ENCODE measurements around the gene IRS2. TPM values are rescaled to one million over a fixed set of nuclear protein-coding genes. Genes with fewer than 3 reads are reported as not detected.

Gene IRS2
- total RNA-seq, 1 donor from 2014 or later = 42.4 TPM

DNA sequence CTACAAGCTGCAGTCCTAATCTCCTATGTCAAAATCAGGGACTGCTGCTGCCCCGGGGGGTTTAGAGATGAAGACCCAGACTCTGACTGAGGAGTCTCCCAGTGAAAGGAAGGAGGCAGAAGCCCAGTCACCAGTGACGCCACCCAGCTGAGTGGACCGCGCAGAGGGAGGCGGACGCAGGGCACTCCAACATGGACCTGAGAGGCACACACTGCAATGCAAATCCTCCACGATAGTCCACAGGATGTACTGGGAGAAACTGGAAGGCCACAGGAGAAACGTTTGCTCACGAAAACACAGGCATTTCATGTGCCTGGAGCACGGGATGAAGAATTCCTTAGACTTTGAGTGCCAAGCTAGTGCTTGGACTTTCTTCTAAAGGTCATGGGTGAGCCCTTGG is 58.3 kb downstream of the IRS2 start:
- Histone ChIP-seq H3K27me3 (no peaks in the 10 kb centered on the region), H3K27ac (no peak overlapping the region), H3K4me3 (no peak overlapping the region), H3K4me1 (no peaks in the 10 kb centered on the region), H3K9me3 (no peaks in the 10 kb centered on the region), H3K36me3 (no peaks in the 10 kb centered on the region)
- intact Hi-C loops (cut with DNase I) = no loop called here
- no peak for DNase-seq (ENCODE audit: low spot score in 2 of 2)
- TF ChIP-seq, protein P1, sequence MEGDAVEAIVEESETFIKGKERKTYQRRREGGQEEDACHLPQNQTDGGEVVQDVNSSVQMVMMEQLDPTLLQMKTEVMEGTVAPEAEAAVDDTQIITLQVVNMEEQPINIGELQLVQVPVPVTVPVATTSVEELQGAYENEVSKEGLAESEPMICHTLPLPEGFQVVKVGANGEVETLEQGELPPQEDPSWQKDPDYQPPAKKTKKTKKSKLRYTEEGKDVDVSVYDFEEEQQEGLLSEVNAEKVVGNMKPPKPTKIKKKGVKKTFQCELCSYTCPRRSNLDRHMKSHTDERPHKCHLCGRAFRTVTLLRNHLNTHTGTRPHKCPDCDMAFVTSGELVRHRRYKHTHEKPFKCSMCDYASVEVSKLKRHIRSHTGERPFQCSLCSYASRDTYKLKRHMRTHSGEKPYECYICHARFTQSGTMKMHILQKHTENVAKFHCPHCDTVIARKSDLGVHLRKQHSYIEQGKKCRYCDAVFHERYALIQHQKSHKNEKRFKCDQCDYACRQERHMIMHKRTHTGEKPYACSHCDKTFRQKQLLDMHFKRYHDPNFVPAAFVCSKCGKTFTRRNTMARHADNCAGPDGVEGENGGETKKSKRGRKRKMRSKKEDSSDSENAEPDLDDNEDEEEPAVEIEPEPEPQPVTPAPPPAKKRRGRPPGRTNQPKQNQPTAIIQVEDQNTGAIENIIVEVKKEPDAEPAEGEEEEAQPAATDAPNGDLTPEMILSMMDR (IDR thresholded peaks at IDR 0.05) = no peak

DNA sequence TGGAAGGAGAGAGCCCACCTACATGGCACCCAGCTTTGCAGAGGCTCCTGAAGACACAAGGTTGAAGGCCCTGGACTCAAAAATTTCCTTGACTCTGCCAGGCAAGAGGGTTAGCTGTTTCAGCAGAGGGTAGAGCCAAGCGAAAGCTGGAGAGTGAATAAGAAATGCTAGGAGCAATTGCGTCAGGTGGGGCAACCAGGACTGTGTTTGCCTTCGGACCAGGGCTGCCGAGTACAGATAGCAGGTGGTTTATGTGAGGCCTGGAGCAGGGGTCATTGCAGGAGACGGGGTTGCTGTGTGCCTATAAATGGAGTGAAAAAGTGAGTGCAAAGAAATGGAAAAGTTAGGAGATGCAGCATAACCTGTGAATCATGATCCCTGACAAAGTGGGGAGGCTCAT is 59.1 kb downstream of the IRS2 start:
- no peaks in the 10 kb centered on the region for H3K4me1 ChIP-seq
- no peaks in the 10 kb centered on the region for H3K27me3 ChIP-seq
- intact Hi-C loops (cut with DNase I) = no loop called here
- H3K9me3 ChIP-seq = no peaks in the 10 kb centered on the region
- TF ChIP-seq, protein P1 (IDR thresholded peaks at IDR 0.05) = no peak
- H3K4me3 ChIP-seq = no peak overlapping the region
- no peak overlapping the region for H3K27ac ChIP-seq
- DNase-seq (ENCODE audit: low spot score in 2 of 2) = no peak
- H3K36me3 ChIP-seq = no peaks in the 10 kb centered on the region

DNA sequence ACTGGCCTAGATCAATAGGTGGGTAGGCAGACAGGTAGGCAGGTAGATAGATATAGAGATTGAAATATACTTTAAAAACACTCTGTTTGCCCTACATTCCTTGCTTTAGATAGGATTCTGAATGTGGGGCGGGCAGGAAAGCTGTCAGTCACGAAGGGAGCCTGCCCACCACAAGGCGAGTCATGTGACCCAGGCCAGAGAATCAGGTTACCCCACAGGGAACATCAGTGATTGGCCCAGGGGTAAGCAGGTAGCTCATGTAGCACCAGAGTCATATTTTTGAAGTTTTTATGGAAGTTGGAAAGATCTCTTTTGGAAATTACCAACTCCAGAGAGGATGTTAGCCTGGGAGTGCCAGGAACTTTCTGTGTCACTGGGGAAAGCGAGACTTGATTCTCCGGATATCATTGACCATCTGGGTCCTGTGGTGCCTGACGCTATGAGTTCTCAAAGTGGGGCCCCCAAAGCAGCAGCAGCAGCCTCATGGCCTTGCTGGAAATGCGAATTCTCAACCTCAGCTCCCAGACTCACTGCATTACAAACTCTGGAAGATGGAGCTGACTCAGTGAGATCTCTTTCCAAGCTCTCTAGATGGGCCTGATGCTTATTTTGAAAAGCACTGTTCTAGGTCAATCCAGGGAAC is 60.3 kb downstream of the IRS2 start:
- Histone ChIP-seq H3K4me3 (no peak overlapping the region), H3K4me1 (no peaks in the 10 kb centered on the region), H3K27me3 (no peaks in the 10 kb centered on the region), H3K27ac (no peak overlapping the region), H3K36me3 (no peaks in the 10 kb centered on the region), H3K9me3 (no peaks in the 10 kb centered on the region)
- TF ChIP-seq, protein P1 (IDR thresholded peaks at IDR 0.05) = no peak
- no peak for DNase-seq (ENCODE audit: low spot score in 2 of 2)
- intact Hi-C loops (cut with DNase I) = no loop called here

DNA sequence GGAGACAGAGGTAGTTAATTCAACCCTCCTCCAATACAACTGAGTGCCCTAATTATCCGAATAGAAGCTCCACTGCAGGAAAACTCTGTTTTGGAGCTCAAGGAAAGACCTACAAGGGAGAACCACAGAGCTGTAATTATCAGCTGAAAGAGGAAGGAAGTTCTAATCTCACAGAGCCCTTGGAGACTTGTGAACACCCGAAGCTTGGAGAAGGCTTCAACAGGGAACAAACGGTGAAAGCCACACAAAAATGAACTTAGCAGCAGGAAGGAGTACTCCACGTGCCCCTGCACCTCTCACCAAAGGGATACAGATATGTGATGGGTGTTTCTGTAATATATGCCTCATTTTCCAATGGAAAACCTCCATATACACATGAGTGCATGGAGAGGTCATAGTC is 61.1 kb downstream of the IRS2 start:
- no peak overlapping the region for H3K4me3 ChIP-seq
- no peak overlapping the region for H3K27ac ChIP-seq
- no peaks in the 10 kb centered on the region for H3K36me3 ChIP-seq
- DNase-seq (ENCODE audit: low spot score in 2 of 2) = no peak
- no peaks in the 10 kb centered on the region for H3K4me1 ChIP-seq
- H3K27me3 ChIP-seq = no peaks in the 10 kb centered on the region
- TF ChIP-seq, protein P1 (IDR thresholded peaks at IDR 0.05) = no peak
- no peaks in the 10 kb centered on the region for H3K9me3 ChIP-seq
- intact Hi-C loops (cut with DNase I) = no loop called here

DNA sequence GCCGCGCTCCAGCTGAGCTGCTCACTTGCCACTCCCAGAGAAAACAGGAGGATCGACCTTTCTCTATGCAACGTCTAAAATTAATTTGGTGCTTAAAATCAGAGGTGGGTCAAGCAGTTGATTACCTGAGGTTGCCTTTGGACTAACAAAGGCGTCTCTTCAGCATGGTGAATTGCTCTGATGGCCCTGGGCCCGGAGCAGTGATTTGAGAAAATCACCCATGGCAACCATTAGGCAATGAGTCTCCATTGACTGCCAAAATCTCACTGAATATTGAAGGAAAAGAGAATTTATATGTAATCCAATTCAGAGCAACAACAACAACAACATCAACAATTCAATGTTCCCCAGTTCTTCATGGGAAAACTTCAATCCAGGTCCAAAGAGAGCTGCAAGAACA is 61.8 kb downstream of the IRS2 start:
- H3K9me3 ChIP-seq = no peaks in the 10 kb centered on the region
- H3K36me3 ChIP-seq = no peaks in the 10 kb centered on the region
- TF ChIP-seq, protein P1 (IDR thresholded peaks at IDR 0.05) = no peak
- H3K4me3 ChIP-seq = no peak overlapping the region
- no peaks in the 10 kb centered on the region for H3K27me3 ChIP-seq
- H3K4me1 ChIP-seq = no peaks in the 10 kb centered on the region
- no peak for DNase-seq (ENCODE audit: low spot score in 2 of 2)
- no peak overlapping the region for H3K27ac ChIP-seq
- intact Hi-C loops (cut with DNase I) = no loop called here

DNA sequence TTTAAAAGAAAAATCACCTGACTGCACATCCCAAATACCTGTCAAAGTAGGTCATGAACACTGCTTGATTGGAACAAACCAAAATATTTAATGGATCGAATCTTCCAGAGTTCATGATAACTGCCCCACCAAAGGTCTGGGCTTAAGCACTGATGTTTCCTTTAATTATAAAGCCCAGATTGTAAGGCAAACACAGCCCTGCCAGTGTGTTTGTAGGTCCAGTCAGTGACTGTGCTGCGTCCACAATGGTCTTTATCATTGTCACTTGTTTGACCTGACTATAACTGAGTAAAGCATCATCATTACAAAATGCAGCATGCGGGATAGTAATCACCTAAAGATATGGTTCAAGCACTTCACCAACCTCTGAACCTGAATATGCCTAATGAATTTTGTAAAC is 63.3 kb downstream of the IRS2 start:
- intact Hi-C loops (cut with DNase I) = no loop called here

More for the DNA sequence above, 63.3 kb downstream of the IRS2 start:
- Histone ChIP-seq H3K27me3 (no peaks in the 10 kb centered on the region), H3K4me3 (no peak overlapping the region), H3K36me3 (no peaks in the 10 kb centered on the region), H3K4me1 (no peaks in the 10 kb centered on the region), H3K9me3 (no peaks in the 10 kb centered on the region), H3K27ac (no peak overlapping the region)
- TF ChIP-seq, protein P1 (IDR thresholded peaks at IDR 0.05) = no peak
- no peak for DNase-seq (ENCODE audit: low spot score in 2 of 2)
